Smooth muscle cell (in vitro differentiated cells): ENCODE measurements around the gene CD200R1L. TPM values are rescaled to one million over a fixed set of nuclear protein-coding genes. Genes with fewer than 3 reads are reported as not detected.

Experiments used
- DNase-seq: peaks from one replicate; lab custom pipeline; 2025; ENCODE audit not compliant: unreplicated experiment; lab: John Stamatoyannopoulos, UW
- H2AFZ ChIP-seq: fragments of 200-600 bp; sonication (generic); 2 replicates; pipeline ENCODE4 v1.6.0; 2016; ENCODE audit warnings: antibody characterized with exemption, low read depth, mild to moderate bottlenecking
- H3F3A ChIP-seq: fragments of 200-600 bp; sonication (generic); 2 replicates; pipeline ENCODE4 v1.6.0; 2017; ENCODE audit warnings: antibody characterized with exemption, low read depth
- H3K27ac ChIP-seq: fragments of 200-600 bp; sonication (generic); 2 replicates; pipeline ENCODE4 v1.5.1; 2016; ENCODE audit warnings: low read depth, mild to moderate bottlenecking
- H3K27me3 ChIP-seq: fragments of 200-600 bp; sonication (generic); 2 replicates; pipeline ENCODE4 v1.6.1; 2016; ENCODE audit warnings: low read depth, mild to moderate bottlenecking
- H3K36me3 ChIP-seq: fragments of 200-600 bp; sonication (generic); 2 replicates; pipeline ENCODE4 v1.5.1; 2016; ENCODE audit warnings: low read depth
- H3K4me1 ChIP-seq: fragments of 200-600 bp; sonication (generic); 2 replicates; pipeline ENCODE4 v1.5.1; 2016; ENCODE audit warnings: low read depth
- H3K4me2 ChIP-seq: fragments of 200-600 bp; sonication (generic); 2 replicates; pipeline ENCODE4 v1.6.0; 2016; ENCODE audit warnings: mild to moderate bottlenecking
- H3K4me3 ChIP-seq: fragments of 200-600 bp; sonication (generic); 2 replicates; pipeline ENCODE4 v1.5.1; 2016; ENCODE audit warnings: mild to moderate bottlenecking
- H3K79me2 ChIP-seq: fragments of 200-600 bp; sonication (generic); 2 replicates; pipeline ENCODE4 v1.6.0; 2016; ENCODE audit warnings: low read depth, mild to moderate bottlenecking
- H3K9ac ChIP-seq: fragments of 200-600 bp; sonication (generic); 2 replicates; pipeline ENCODE4 v1.6.0; 2016; ENCODE audit warnings: low read depth
- H3K9me3 ChIP-seq: fragments of 200-600 bp; sonication (generic); replicated peaks from 2 replicates; pipeline ENCODE4 v1.5.1; 2016; ENCODE audit warnings: low read depth
- H4K20me1 ChIP-seq: fragments of 200-600 bp; sonication (generic); 2 replicates; pipeline ENCODE4 v1.6.0; 2016; ENCODE audit warnings: low read depth
- CTCF ChIP-seq: fragments of 200-600 bp; sonication (generic); IDR thresholded peaks from 2 replicates; pipeline ENCODE4 v1.5.1; 2017; ENCODE audit warnings: borderline replicate concordance, mild to moderate bottlenecking, antibody characterized with exemption; ENCODE audit not compliant: insufficient read depth, poor library complexity, severe bottlenecking
- WGBS: methylation state at CpG from one replicate; pipeline ENCODE4 v1.1.7; 2016; ENCODE audit warnings: low lambda C conversion rate; 5-methylcytosine and 5-hydroxymethylcytosine counted together
- polyA plus RNA-seq: library from polyadenylated mRNA; unstranded; fragments of >200 nt; fragmentation: Nextera tagmentation; extraction: Ambion mirVana; gene quantifications from 2 replicates; pipeline ENCODE4 v1.2.1, GENCODE V29; 2016
- total RNA-seq: library from RNA; depleted of rRNA; stranded (reverse); fragments of >200 nt; gene quantifications from 2 replicates; pipeline ENCODE4 v1.2.3, GENCODE V29; 2014

Gene CD200R1L
- total and polyA plus RNA-seq, 2 experiments from 2014 or later: not detected

GRCh38 chr3:112770032-112770626 lies 76.5 kb downstream of the CD200R1L start:
- no peaks in the 10 kb centered on the region for H3K27me3 ChIP-seq
- WGBS: 89% methylated on average over 3 of the region's 3 CpGs
- no peak for DNase-seq
- H2AFZ ChIP-seq: no peak overlapping the region
- no peaks in the 10 kb centered on the region for H3K36me3 ChIP-seq
- no peak overlapping the region for H3K4me3 ChIP-seq
- no peaks in the 10 kb centered on the region for H3K4me1 ChIP-seq
- H4K20me1 ChIP-seq: no peaks in the 10 kb centered on the region
- no peaks in the 10 kb centered on the region for H3K9me3 ChIP-seq
- H3K27ac ChIP-seq: no peak overlapping the region
- no peak overlapping the region for H3K9ac ChIP-seq
- no peaks in the 10 kb centered on the region for H3F3A ChIP-seq
- no peak overlapping the region for H3K4me2 ChIP-seq
- TF ChIP-seq CTCF: no peak
- no peaks in the 10 kb centered on the region for H3K79me2 ChIP-seq

- no peak for TF ChIP-seq CTCF
- Histone ChIP-seq H3K9me3 (no peaks in the 10 kb centered on the region), H2AFZ (no peak overlapping the region), H3K27ac (no peak overlapping the region), H3K4me1 (no peaks in the 10 kb centered on the region), H4K20me1 (no peaks in the 10 kb centered on the region), H3F3A (no peaks in the 10 kb centered on the region), H3K79me2 (no peaks in the 10 kb centered on the region), H3K4me2 (no peak overlapping the region), H3K36me3 (no peaks in the 10 kb centered on the region), H3K9ac (no peak overlapping the region), H3K4me3 (no peak overlapping the region), H3K27me3 (no peaks in the 10 kb centered on the region)
- no peak for DNase-seq
- WGBS: 97% methylated on average over 1 of the region's 1 CpG
These were observed 77.2 kb downstream of the CD200R1L start for GRCh38 chr3:112769286-112769978.

GRCh38 chr3:112767777-112768176 lies 78.9 kb downstream of the CD200R1L start:
- H3K9me3 ChIP-seq: no peaks in the 10 kb centered on the region
- 93% methylated on average over 2 of the region's 2 CpGs for WGBS
- DNase-seq: no peak
- H3K4me1 ChIP-seq: no peaks in the 10 kb centered on the region
- no peak overlapping the region for H3K27ac ChIP-seq
- H4K20me1 ChIP-seq: no peaks in the 10 kb centered on the region
- TF ChIP-seq CTCF: no peak
- H3F3A ChIP-seq: no peaks in the 10 kb centered on the region
- no peaks in the 10 kb centered on the region for H3K36me3 ChIP-seq
- H3K27me3 ChIP-seq: no peaks in the 10 kb centered on the region
- H3K79me2 ChIP-seq: no peaks in the 10 kb centered on the region
- no peak overlapping the region for H3K4me3 ChIP-seq
- no peak overlapping the region for H2AFZ ChIP-seq
- no peak overlapping the region for H3K4me2 ChIP-seq
- H3K9ac ChIP-seq: no peak overlapping the region

- 94% methylated on average over 2 of the region's 2 CpGs for WGBS
These were observed 79.5 kb downstream of the CD200R1L start for GRCh38 chr3:112767177-112767576.

More at GRCh38 chr3:112767177-112767576, 79.5 kb downstream of the CD200R1L start:
- Histone ChIP-seq H2AFZ (no peak overlapping the region), H3K27ac (no peak overlapping the region), H3K27me3 (no peaks in the 10 kb centered on the region), H3K9me3 (no peaks in the 10 kb centered on the region), H3K9ac (no peak overlapping the region), H3K4me1 (no peaks in the 10 kb centered on the region), H4K20me1 (no peaks in the 10 kb centered on the region), H3K36me3 (no peaks in the 10 kb centered on the region), H3K79me2 (no peaks in the 10 kb centered on the region), H3K4me2 (no peak overlapping the region), H3K4me3 (no peak overlapping the region), H3F3A (no peaks in the 10 kb centered on the region)
- TF ChIP-seq CTCF: no peak
- no peak for DNase-seq
